Measurements from ENCODE around the gene E2F2. TPM values are rescaled to one million over a fixed set of nuclear protein-coding genes. Genes with fewer than 3 reads are reported as not detected.
"Not testable (repeated sequence)": the region's sequence is repeated elsewhere in the genome, so short reads cannot be mapped to it uniquely, and the experiment has no call there.

The E2F2 gene
- total and polyA plus RNA-seq, 8 donors: 3.2 to 5.8 (median 4.2) TPM

DNA sequence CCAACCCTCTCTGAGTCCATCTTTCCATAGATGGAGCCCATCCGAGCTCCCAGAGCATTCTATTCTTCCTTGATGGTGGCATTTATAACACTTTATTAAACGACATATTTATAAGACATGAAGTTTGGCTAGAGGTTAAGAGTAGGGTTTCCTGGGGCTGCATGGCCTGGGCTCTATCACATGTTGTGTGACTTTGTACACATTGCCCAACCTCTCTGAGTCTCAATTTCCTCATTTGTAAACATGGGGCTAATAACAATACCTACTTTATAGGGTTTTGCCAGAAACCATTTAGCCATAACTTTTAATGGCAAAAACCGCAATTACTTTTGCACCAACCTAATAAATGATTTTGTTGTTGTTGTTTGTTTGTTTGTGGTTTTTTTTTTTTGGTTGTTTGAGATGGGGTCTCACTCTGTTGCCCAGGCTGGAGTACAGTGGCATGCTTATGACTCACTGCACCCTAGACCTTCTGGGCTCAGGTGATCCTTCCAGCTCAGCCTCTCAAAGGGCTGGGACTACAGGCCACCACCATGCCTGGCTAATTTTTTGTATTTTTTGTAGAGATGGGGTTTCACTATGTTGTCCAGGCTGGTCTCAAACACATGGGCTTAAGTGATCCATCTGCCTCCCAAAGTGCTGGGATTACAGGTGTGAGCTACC is 33.1 kb downstream of the E2F2 start:
- no peak for DNase-seq
- ATAC-seq: peak; percentile 55
- peaks cover 0 to 14% of the 10 kb centered on the region in 2 donors for H3K4me1 ChIP-seq
- no peaks in the 10 kb centered on the region for H3K9me3 ChIP-seq
- H3K27ac ChIP-seq: peak overlapping the region in 1 of 2 donors; percentile 24
- TF ChIP-seq, protein P1, sequence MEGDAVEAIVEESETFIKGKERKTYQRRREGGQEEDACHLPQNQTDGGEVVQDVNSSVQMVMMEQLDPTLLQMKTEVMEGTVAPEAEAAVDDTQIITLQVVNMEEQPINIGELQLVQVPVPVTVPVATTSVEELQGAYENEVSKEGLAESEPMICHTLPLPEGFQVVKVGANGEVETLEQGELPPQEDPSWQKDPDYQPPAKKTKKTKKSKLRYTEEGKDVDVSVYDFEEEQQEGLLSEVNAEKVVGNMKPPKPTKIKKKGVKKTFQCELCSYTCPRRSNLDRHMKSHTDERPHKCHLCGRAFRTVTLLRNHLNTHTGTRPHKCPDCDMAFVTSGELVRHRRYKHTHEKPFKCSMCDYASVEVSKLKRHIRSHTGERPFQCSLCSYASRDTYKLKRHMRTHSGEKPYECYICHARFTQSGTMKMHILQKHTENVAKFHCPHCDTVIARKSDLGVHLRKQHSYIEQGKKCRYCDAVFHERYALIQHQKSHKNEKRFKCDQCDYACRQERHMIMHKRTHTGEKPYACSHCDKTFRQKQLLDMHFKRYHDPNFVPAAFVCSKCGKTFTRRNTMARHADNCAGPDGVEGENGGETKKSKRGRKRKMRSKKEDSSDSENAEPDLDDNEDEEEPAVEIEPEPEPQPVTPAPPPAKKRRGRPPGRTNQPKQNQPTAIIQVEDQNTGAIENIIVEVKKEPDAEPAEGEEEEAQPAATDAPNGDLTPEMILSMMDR (IDR thresholded peaks at IDR 0.05): no peak
- no peaks in the 10 kb centered on the region for H3K27me3 ChIP-seq
- intact Hi-C loops (cut with DNase I): loop anchor here in 1 of 2 donors (5.0 kb wide), 2 partner anchors 39 to 139 kb away; no protein-coding TSS in a partner anchor
- no peaks in the 10 kb centered on the region for H3K36me3 ChIP-seq
- H3K4me3 ChIP-seq: no peak overlapping the region

DNA sequence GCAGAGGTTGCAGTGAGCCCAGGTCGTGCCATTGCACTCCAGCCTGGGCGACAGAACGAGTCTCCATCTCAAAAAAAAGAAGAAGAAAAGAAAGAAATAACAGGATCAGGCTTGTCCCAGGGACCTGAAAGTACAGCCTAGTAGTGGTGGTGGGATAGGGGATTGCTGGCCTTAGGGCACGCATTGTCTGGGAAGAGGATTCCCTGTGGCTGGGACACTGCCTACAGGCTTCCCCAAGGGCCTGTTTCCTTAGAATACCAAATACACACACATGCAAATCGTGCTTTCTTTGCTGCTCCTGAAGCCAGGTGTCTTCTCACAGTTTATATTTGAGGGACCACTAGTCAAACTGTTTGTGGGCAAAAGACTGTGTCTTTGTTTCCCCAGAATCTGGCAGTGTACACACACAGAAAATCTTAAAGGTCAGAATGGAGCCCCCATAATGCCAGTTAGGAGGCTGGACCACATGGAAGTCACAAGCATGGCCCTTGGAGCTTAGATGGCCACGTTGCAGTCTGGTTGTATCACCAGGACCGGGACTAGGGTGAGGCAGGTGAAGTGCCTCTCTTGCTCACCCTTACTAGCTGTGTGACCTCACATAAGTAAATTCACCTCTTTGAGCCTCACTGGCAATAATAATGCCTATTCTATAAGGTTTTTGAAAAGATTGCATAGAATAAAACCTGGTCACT is 34.4 kb downstream of the E2F2 start:
- no peak for ATAC-seq
- peak in 1 of 4 donors; percentile 19 for DNase-seq
- TF ChIP-seq, protein P1 (IDR thresholded peaks at IDR 0.05): no peak
- no peaks in the 10 kb centered on the region for H3K36me3 ChIP-seq
- H3K27me3 ChIP-seq: no peaks in the 10 kb centered on the region
- H3K27ac ChIP-seq: no peak overlapping the region
- H3K4me1 ChIP-seq: peaks cover 0 to 14% of the 10 kb centered on the region in 2 donors
- H3K9me3 ChIP-seq: no peaks in the 10 kb centered on the region
- H3K4me3 ChIP-seq: no peak overlapping the region
- intact Hi-C loops (cut with DNase I): loop anchor here in 1 of 2 donors (5.0 kb wide), 2 partner anchors 41 to 141 kb away; no protein-coding TSS in a partner anchor

DNA sequence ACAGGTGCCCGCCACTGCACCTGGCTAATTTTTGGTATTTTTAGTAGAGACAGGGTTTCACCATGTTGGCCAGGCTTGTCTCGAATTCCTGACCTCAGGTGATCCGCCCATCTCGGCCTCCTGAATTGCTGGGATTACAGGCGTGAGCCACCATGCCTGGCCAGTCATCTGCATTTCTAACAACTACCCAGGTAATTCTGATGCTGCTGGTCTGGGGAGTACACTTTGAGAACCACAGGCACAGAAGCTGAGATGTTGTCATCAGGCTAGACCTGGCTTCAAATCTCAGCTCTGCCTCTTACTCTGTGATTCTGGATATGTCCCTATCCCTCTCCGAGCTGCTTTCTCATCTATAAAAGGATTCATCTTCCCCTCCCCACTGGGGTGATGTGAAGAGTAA is 36.2 kb downstream of the E2F2 start:
- DNase-seq, H3K36me3 ChIP-seq, H3K4me3 ChIP-seq, H3K9me3 ChIP-seq, ATAC-seq, H3K27ac ChIP-seq, H3K27me3 ChIP-seq: not testable (repeated sequence)
- intact Hi-C loops (cut with DNase I): loop anchor here in 1 of 2 donors (5.0 kb wide), 2 partner anchors 42 to 142 kb away; no protein-coding TSS in a partner anchor
- H3K4me1 ChIP-seq: peaks cover 0 to 14% of the 10 kb centered on the region in 2 donors

DNA sequence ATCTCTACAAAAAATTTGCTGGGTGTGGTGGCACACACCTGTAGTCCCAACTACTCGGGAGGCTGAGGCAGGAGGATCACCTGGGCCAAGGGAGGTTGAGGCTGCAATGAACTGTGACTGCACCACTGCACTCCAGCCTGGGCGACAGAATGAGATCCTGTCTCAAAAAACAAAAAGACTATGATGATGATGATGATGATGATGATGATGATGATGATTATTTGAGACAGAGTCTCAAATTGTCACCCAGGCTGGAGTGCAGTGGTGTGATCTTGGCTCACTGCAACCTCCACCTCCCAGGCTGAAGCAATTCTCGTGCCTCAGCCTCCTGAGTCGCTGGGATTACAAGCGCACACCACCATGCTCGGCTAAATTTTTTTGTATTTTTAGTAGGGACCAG is 38.3 kb downstream of the E2F2 start:
- intact Hi-C loops (cut with DNase I); ATAC-seq; H3K9me3 ChIP-seq; H3K4me1 ChIP-seq; H3K4me3 ChIP-seq; DNase-seq; H3K27ac ChIP-seq; H3K36me3 ChIP-seq: not testable (repeated sequence)
- peaks cover 0 to 10% of the 10 kb centered on the region in 2 donors for H3K27me3 ChIP-seq

DNA sequence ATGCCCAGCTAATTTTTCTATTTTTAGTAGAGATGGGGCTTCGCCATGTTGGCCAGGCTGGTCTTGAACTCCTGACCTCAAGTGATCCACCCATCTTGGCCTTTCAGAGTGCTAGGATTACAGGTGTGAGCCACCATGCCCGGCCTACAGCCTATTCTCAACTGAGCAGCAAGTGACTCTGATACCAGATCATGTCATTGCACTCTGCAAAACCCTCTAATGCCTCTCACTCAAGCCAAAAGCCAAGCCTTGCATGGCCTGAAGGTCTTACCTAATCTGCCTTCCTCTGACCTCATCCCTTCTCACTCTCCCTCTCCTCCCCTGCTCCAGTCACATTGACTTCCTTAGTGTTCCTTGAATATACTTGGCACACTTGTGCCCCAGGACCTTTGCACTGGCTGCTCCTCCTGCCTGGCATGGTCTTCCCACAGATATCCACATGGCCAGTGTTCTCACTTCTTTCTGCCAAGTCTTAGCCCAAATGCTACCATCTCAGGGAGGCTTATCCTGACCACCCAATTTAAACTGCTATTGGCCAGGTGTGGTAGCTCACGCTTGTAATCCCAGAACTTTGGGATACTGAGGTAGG is 38.8 kb downstream of the E2F2 start:
- no peaks in the 10 kb centered on the region for H3K36me3 ChIP-seq
- H3K27me3 ChIP-seq: peaks cover 0 to 10% of the 10 kb centered on the region in 2 donors
- no peak overlapping the region for H3K27ac ChIP-seq
- no peaks in the 10 kb centered on the region for H3K9me3 ChIP-seq
- ATAC-seq (no peak), DNase-seq (no peak)
- H3K4me1 ChIP-seq: peaks cover 0 to 2% of the 10 kb centered on the region in 2 donors
- no peak overlapping the region for H3K4me3 ChIP-seq
- intact Hi-C loops (cut with DNase I): no loop called here
- TF ChIP-seq, protein P1 (IDR thresholded peaks at IDR 0.05): no peak

DNA sequence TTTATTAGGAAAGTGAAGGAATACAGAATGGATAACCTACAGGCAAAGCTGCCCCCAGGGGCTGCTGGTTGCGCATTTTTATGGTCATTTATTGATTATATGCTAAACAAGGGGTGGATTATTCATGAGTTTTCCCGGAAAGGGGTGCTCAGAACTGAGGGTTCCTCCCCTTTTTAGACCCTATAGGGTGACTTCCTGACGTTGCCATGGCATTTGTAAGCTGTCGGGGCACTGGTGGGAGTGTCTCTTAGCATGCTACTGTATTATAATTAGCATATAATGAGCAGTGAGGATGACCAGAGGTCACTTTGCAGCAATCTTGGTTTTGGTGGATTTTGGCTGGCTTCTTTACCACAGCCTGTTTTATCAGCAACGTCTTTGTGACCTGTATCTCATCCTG is 41.2 kb downstream of the E2F2 start:
- intact Hi-C loops (cut with DNase I): no loop called here
- DNase-seq (no peak), ATAC-seq (no peak)

More for the DNA sequence above, 41.2 kb downstream of the E2F2 start:
- Histone ChIP-seq H3K9me3 (no peaks in the 10 kb centered on the region), H3K36me3 (no peaks in the 10 kb centered on the region), H3K4me3 (no peak overlapping the region), H3K27me3 (peaks cover 0 to 28% of the 10 kb centered on the region in 2 donors), H3K4me1 (peaks cover 0 to 2% of the 10 kb centered on the region in 2 donors), H3K27ac (no peak overlapping the region)
- TF ChIP-seq, protein P1 (IDR thresholded peaks at IDR 0.05): no peak

All from left lung (tissue), 10 donors.